HG03460 (cell line): Measurements from ENCODE around the gene RFX5.
"Not testable (repeated sequence)": the region's sequence is repeated elsewhere in the genome, so short reads cannot be mapped to it uniquely, and the experiment has no call there.

ENCODE experiments used
- ATAC-seq: cut with Tn5 transposase; IDR thresholded peaks from one replicate; pipeline ENCODE4 v1.9.1; 2021; ENCODE audit not compliant: unreplicated experiment

RFX5 gene

DNA sequence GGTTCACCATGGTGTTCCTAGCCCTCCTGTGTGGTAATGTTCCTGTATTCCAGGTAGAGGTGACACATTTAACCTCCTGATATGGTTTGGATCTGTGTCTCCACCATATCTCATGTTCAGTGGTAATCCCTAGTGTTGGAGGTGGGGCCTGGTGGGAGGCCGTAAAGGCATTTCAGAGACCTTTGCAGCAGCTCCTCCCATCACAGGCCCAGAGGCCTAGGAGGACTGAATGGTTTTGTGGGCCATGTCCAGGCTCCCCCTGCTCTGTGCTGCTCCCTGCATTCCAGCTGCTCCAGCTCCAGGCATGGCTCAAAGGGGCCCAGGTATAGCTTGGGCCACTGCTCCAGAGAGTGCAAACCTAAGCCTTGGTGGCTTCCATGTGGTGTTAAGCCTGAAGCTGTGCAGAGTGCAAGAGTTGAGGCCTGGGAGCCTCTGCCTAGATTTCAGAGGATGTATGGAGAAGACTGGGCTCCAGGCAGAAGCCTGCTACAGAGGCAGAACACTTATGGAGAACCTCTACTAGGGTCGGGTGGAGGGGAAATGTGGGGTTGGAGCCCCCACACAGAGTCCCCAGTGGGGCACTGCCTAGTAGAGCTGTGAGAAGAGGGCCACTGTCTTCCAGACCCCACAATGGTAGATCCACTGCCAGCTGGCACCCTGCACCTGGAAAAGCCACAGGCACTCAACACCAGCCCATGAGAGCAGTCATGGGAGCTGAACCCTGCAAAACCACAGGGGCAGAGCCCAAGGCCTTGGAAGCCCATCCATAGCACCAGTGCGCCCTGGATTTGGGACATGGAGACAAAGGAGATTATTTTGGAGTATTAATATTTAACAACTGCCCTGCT, 15.5 kb upstream of the RFX5 start:
- no peak for ATAC-seq

DNA sequence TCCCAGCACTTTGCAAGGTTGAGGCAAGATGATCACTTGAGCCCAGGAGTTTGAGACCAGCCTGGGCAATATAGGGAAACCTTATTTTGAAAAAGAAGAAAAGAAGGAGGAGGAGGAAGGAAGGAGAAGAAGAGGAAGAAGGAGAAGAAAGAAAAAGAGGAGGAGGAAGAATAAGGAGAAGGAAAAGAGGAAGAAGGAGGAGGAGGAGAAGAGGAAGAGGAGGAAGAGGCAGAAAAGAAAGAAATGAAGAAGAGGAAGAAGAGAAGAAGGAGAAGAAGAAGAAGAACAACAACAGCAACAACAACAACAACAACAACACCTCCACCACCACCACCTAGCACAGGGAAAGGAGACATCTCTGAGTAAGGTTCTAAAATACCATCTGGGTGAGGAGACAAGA, 14.8 kb upstream of the RFX5 start:
- no peak for ATAC-seq

DNA sequence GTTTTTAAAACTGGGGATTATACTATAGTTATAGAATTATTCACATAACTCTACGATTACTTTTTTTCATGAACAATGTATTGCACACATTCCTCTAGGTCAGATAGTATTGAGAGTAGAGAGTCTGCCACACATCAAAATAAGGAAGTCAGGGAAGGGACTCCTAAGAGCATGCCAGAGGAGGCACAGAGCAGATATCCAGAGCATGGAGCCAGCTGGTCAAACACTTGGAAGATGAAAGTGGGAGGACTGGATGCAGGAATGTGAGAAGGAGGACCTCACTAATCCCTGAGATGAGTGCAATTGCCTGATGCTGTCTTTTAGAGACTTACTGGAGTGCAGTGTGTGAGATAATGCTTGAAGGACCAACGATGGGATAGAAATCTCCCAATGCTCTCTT, 9.6 kb upstream of the RFX5 start:
- ATAC-seq: no peak

DNA sequence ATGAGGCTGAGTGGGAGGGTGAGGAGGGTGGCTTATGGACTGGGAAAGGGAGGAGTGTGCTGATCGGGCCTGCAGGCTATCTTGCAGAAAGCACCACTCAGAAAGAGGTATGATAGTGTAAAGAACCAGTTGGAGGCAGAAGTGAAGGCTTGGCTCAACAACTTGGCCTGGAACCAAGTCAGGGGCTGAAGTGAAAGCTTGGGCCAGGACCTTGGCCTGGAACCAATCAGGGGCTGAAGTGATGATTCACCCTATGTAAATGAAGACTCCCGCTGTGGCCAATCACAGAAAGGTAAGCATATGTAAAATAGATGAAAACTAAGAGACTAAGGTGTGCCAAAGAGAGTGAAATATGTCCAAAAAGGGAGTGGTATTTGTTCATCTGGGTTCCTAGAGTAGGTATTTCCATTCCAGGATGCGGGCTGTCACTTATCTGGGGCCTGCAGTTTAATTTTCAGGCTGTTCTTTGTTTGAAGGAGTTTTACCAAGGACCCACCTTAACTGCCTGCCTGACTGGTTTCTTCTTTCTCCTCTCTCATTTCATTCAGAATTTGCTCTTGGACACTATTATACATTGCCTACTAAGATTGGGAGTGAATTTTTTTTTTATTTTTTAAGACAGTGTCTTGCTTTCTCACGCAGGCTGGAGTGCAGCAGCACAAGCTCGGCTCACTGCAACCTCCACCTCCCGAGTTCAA, 5.1 kb upstream of the RFX5 start:
- no peak for ATAC-seq

DNA sequence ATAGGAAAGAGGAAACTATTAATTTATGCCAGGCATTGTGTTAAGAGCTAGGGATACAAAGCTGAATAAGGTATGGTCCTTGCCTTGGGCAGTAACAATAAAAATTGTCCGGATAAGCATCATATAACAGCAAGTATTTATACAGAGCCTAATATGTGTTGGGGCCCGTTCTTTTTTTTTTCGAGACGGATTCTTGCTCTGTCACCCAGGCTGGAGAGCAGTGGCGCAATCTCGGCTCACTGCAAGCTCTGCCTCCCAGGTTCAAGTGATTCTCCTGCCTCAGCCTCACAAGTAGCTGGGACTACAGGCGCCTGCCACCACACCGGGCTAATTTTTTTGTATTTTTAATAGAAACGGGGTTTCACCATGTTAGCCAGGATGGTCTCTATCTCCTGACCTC, 3.3 kb upstream of the RFX5 start:
- not testable (repeated sequence) for ATAC-seq

DNA sequence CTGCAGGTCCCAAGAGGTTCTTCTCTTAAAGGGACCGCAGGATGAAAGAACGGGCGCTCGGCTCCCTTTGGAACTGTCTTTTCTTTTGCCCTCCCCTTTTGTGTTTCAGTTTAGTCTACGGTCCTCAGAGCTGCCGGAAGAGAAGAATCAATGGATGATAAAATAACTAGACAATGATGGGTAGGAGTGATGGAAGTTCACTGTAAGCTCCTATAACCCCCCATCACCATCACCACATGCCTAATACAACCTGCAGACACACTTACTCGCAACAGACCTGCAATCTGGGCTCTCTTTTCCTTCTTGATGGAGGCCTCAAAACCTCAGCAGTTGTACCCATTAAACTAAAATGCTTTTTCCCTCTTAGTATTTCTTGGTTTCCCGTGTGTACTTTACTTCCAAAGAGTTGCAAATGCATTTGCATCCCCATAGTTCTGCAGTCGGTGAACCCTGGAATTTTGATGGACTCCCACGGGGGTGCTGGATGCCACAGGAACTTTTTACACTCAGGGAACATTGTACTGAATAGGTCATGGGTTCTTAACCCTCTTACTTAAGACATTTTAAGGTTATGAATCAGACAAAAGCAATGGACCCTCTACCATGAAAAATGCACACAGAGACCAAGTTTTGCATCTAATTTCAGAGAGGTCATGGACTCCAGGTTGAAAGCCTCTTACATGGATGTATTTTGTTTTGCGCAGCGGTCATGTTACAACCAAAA, 633 bp upstream of the RFX5 start:
- no peak for ATAC-seq

DNA sequence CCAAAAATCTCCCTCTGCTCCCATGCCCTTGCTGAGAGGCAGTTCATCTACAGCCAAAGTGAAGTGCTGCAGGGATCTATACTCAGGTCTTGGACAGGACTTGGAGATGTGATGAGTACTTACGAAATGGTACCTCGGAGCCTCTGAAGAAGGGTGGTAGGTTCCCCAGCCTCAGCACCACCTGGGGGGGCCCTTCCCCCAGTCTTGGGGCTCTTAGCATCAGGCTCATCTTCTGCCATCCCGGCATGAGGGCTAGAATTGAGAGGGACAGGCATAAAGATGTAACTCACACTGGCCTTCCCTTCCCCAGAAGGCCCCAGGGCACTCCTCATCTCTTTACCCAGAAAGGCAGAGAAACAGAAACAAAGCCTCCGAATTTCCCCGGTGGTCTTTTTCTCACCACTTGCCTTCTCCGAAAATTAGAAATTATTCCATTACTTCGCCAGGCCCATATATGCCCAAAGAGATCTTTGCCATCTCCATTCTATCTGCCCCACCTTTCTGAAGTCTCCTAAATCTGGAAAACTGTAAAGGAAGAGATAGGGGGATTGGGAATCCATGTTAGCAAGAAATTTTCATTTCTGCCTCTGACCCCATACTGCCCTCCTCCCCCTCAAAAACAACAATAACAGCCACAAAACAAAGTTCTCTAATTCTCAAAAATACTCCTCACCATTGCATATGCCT, 827 bp downstream of the RFX5 start:
- ATAC-seq: no peak

DNA sequence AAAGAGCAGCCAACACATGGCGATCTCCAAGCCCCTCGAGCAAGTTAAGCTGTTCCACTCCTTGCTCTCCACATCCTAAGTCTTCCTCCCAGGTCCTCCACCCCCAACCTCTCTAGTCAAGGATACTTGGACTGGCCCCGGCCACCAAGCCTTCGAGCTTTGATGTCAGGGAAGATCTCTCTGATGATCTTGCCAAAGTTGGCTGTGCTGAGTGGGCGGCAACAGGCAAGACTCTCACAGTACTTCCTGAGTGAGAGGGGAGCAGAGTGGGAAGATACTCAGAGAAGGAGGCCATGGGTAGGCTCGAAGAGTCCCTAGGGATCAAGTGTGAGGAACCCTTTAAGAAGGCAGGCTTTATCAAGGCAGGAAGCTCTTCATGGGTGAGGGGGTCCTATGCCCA, 2.8 kb downstream of the RFX5 start:
- ATAC-seq: no peak

DNA sequence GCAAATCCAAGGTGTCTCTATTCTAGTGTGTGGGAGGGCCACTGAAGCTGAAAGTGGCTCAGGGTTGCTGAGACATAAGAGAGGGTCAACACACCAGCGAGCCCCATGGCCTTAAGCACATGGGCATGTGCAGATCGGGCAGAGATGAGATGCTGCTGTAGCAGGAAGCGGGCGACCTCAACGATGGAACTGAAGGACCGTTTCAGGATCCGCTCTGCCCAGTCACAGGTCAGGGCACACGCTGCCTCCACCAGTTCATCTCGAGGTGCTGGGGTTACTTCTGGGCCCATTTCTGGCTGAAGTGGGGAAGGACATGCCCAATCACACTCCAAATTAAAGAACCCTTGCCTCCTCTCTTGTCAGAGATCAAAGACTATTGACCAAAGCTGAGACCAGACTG, 3.5 kb downstream of the RFX5 start:
- ATAC-seq: no peak

DNA sequence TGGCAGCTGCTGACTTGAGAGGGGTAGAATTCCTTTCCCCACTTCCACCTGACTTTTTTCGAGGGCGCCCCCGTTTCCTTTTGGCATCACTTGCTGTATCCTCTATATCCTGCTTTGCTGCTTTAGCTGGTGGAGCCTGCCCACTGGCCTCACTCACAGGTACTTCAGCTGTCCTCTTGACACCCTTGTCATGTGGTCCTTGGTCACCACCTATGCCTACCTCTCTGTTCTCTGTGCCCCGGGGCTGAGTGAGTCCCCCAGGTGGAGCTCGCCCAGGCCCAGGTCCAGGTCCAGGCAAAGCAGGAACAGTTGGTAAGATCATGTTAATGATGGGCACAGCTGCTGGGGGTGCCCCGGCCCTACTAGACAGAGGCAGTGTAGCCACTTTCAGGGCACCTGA, 4.5 kb downstream of the RFX5 start:
- no peak for ATAC-seq

DNA sequence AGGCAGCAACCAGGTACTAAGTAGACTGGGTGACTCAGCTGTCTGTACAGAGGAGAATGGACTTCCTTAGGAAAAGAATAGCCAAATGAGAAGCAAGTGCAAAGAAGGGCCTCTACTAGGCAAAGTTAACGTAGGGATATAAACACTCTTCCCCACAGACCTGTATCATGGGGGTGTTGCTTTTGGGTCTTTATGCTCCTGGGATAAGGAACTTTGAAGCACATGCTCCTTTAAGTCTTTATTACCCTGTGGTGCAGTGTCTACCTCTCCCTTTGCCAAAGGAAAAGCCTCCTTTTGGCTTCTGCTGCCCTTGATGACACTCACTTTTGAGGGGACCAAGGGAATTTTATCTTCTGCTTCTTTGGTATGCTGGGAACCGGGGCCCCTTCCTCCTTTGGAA, 5.0 kb downstream of the RFX5 start:
- ATAC-seq: no peak

DNA sequence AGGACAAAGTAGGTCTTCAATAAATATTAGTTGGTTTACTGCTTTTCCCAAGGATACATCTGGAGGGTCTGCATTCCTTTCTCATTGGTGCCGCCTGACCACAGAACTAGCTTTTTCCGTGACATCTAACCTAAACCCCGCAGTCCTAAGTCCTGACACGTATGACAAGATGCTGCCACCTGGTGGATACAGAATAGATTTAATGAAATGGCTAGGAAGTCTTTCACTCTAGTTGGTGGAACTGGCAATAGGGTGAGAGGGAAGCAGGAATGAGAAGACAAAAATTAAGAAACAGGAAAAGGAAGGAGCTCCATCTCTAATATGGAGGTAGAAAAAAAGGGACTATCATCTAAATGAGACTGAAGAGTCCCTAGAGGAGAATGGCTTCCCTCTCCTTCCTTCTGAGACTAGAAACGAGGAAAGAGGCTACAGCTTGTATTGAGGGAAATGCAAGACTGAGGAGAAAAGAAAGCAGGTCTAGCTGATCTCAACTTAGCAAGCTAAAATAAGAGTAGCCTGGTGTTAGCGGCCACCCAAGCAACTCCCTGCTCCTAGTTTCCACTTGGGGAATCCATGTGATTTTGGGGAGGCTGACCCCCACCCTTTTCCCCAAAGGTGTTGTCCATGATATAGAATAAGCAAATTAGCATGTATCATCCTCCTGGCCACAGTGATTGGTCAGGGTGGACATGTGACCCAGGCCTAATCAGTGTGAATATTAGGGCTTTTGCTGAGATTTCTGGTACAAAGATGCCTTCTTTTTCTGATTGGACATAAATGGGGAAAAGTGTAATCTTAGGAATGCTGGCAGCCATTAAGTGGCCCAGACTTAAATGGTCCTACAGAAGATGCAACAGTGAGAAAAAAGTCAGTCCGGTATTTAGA, 5.9 kb downstream of the RFX5 start:
- no peak for ATAC-seq

DNA sequence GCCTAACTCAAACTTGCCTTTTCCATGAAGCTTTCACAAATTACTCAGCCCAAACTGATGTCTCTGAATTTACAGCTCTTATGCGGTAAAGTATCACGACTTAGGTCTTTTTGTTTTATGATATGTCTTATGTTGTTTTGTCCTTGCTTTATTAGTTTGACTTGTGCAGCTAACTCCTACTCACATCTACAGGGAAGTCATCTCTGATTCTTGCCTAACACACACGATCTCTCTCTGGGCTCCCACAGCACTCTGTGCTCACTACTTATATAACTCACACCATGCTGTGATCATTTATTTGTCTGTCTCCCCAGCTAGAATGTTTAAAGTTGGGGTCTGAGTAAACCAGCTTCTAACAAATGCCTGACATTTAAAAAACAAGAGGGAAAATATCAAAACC, 10.5 kb downstream of the RFX5 start:
- ATAC-seq: no peak

DNA sequence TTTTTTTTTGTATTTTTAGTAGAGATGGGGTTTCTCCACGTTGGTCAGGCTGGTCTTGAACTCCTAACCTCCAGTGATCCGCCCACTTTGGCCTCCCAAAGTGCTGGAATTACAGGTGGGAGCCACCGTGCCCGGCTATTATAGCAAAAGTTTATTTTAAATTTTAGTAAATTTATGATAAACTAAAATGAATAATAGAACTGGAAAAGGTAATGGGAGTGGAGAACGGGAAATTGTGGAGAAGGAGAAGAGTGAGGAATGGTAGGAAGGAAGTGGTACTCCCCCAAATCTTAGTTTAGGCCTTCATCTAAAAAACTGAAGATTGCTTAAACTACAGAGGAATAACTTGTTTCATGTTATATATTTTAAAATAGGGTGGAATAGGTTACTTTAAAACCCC, 12.2 kb downstream of the RFX5 start:
- no peak for ATAC-seq

DNA sequence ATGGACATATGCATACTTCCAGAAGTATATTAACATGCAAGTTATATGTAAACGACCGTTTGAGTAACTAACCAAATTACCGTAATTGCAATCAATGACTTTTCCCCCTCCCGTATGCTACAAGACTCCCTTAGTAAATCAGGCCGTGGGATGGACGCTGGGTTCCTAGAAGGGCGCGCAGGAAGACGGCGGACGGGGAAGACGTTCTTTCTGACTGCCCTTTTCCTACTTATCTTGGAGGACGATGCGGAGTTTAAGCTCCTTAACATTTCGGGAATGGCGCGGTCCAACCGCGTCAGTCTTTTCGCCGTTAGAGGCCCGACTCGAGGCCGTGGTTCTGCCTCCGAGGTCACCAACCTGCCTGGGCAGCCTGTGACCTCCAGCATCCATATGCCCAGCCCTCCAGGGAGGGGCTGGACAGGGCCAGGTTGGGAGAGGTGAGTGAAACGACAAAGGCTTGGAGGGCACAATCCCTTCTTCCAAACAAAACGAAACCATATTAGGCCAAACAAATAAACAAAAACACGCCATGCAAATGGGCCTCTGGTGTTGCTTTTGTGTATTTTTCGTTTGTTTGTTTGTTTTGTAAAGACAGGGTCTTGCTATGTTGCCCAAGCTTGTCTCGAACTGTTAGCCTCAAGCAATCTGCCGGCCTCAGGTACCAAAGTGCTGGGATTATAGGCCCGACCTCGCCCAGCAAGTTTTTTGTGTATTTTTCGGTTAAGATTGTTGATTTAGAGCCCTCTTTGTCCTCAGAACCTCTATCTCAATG, 19.0 kb downstream of the RFX5 start:
- ATAC-seq: peak; percentile 18

DNA sequence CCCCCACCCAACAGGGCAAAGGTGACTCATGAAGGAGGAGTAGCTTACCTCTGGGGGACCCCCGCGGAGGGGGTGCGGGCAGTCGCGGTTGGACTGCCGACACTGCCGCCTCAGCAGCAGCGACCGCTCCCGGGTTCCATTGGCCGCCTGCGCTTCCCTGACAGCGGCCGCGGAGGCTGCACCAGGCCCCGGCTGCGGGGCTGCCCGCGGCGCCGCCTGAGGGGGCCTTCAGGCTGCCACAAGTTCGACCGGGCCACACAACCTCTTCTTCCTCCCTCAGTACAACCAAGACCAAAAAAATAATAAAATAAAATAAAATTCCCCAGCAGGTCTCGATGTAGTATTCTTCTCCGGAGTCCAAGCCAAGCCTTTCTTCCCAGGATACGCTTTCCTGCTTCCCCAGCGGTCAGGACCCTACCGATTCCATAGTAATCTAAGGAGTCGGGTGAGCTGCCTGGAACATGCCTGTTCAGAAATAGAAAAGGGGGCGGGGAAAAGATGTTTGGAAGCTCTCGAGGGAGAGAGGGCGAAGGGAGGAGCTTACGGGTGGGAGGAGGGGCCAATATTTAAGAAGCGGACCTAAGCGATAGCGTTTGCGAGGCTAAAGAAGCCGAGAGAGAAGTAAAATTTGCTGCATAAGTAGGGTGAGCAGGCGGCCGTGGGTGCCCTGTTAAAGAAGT, 19.7 kb downstream of the RFX5 start, which contains the start of gene PI4KB:
Gene PI4KB (minus strand): TSS at position 194 of the 680 bp plus-strand sequence. CDS start 10,935 bp downstream, outside the sequence.
- peak; percentile 81 for ATAC-seq

DNA sequence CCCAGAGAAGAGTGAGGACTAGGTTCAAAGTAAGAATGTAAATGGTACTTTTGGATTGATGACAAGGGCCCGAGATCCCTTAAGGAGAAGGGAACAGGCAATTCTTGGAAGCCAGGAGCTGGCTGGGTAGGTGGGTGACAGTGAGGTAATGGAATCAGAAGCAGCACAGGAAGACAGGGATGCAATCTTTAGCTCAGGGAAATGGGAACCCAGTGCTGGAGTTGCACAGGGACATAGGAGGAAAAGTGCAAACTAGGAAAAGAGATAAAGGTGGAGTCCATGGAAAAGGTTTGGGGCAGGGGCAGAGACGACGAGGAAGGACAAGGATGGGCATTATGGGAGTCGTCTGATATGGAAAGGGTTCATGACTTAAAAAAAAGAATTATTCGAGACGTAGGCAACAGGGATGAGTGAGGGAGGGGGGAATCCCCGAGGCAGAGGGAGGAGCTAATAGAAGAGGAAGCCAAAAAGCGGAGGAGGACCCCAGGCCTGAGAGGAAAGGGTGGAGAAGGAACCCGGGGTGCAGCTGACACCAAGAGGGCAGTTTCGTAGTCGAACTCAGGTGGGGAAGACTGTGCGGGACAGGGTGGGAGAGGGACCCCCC, 20.3 kb downstream of the RFX5 start:
- peak; percentile 61 for ATAC-seq

DNA sequence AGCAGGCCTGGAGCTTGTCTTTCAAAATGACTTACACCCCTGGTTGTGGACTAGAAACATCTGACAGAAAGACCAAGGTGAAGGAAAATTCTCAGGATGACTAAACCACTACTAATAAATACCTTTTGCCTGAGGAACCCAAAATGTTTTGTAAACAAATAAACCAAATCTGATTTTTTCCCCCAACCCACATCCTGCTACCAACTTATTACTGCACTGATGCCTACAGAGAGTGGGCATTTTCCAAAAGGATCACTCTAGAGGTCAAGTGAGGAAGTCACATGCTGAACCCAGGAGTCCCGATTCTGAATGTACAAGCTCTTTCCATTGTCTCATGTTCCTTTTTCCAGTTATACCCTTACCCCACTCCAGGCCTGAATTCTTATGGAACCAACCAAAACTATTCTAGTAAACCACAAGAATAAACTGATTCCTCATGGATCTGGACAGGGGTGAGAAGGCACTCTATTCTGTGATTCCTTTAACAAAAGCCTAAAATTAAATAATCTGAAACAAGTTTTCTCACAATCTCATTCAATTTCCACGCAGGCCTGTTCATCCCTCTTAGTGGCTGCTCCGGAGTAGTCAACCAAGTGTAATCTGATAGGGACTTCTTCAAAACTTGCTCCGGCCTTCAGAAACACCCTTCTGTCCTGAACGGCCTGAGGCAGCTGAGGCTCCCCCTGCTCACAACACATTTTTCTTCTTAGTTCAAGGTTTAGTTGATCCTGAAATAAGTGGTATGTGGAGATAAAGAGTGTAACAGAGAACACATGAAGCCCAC, 21.2 kb downstream of the RFX5 start:
- ATAC-seq: no peak
